ENCODE data around the gene IFT172.

The IFT172 gene

DNA sequence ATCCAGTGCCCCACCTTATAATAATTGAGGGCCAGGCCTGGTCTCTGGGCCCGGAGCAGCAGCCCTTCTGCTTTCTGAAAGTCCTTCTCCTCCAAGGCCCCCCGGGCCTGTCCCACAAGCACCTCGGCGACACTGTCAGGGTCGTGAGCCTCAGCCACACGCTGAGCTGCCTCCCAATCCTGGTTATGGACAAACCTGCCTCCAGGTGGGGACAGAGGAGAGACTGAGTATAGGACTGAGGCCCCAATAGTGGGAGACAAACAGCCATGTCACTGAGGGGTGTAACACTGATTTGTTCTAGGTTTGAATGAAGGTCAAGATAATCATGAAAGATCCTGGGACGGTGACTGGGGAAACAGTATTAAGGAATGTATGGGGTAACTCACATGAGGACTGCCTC is 35.6 kb downstream of the IFT172 start:
- H3K27ac ChIP-seq, result no peak overlapping the region
- TF ChIP-seq, protein P1, sequence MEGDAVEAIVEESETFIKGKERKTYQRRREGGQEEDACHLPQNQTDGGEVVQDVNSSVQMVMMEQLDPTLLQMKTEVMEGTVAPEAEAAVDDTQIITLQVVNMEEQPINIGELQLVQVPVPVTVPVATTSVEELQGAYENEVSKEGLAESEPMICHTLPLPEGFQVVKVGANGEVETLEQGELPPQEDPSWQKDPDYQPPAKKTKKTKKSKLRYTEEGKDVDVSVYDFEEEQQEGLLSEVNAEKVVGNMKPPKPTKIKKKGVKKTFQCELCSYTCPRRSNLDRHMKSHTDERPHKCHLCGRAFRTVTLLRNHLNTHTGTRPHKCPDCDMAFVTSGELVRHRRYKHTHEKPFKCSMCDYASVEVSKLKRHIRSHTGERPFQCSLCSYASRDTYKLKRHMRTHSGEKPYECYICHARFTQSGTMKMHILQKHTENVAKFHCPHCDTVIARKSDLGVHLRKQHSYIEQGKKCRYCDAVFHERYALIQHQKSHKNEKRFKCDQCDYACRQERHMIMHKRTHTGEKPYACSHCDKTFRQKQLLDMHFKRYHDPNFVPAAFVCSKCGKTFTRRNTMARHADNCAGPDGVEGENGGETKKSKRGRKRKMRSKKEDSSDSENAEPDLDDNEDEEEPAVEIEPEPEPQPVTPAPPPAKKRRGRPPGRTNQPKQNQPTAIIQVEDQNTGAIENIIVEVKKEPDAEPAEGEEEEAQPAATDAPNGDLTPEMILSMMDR (IDR thresholded peaks at IDR 0.05), result no peak
- no peak for TF ChIP-seq ZFX (IDR thresholded peaks at IDR 0.05; ENCODE audit: borderline replicate concordance)

DNA sequence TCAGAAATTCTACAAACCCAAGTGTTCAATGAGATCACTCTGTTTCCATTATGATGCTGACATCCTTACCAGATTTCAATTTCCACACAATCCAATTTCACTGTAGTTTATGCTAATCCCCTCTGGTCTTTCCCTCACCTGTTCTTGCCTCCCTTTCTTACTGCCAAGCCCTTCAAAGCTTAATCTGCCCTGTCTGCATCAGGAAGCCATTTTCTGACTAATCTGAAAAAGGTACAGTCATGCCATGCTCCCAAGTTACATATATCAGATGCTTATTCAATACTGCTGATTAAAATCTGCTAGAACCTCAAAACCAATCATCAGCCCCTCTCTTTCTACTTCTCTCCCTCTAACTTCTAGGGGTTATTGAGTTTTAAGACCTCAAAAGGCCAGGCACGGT is 38.4 kb downstream of the IFT172 start:
- no peak overlapping the region for H3K27ac ChIP-seq
- TF ChIP-seq ZFX (IDR thresholded peaks at IDR 0.05; ENCODE audit: borderline replicate concordance), result no peak
- TF ChIP-seq, protein P1 (IDR thresholded peaks at IDR 0.05), result no peak

DNA sequence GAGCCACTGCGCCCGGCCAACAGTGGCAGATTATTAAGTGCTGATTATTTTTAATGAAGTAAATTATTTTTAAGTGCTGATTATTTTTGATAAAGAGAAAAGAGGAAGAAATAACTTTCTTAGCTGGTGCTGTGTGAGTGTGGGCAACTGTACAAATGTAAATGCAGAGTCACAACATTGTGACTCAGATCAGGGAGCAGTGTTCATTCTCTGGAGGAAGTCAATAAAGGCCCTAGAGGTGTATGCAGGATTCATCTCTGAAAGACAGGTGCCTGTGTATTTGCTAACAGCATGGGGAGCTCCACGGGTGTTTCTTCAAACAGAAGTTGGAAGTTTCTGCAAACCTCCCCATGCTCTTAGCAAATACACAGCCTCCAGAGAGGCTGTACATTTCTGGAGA is 41.2 kb downstream of the IFT172 start:
- TF ChIP-seq, protein P1 (IDR thresholded peaks at IDR 0.05), result no peak
- TF ChIP-seq ZFX (IDR thresholded peaks at IDR 0.05; ENCODE audit: borderline replicate concordance), result no peak
- no peak overlapping the region for H3K27ac ChIP-seq

DNA sequence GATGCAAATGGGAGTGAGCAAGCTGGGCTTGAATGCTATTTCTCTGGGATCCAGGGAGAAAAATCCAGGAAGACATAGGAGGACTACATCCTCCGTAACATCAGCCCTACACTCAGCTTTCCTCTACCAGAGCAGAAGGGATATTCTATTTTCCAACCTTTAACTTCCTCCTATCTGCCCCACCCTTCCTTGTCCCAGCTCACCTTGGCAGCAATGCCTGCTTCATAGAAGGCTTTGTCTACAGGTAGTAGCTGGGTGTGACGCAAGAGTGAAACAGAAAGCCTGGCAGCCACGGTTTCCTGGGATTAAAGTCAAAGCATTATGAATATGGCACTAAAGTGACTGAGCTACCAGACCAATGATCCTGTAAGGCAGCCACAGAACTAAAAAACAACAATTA is 43.5 kb downstream of the IFT172 start:
- TF ChIP-seq, protein P1 (IDR thresholded peaks at IDR 0.05), result no peak
- TF ChIP-seq ZFX (IDR thresholded peaks at IDR 0.05; ENCODE audit: borderline replicate concordance), result no peak
- peak overlapping the region; percentile 40 for H3K27ac ChIP-seq

DNA sequence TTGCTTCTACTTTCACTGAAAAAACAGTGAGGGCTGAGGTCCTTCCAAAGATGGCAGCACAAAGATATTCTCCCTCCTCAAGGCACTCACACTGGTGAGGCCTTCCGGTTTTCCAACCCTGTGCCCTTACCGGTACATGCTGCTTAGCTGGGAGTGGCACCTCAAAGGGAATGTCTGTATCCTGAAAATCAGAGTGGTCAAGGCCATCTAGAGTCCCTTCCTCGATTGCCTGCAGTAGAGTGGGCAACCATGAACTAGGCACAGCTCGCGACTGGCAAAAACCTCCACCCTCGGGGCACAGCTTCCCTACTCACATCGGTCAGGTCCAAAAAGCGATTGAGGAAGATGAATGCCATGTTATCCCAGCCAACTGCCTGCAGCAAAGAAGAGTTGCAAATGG is 43.9 kb downstream of the IFT172 start:
- TF ChIP-seq, protein P1 (IDR thresholded peaks at IDR 0.05), result no peak
- no peak for TF ChIP-seq ZFX (IDR thresholded peaks at IDR 0.05; ENCODE audit: borderline replicate concordance)
- peak overlapping the region; percentile 40 for H3K27ac ChIP-seq

DNA sequence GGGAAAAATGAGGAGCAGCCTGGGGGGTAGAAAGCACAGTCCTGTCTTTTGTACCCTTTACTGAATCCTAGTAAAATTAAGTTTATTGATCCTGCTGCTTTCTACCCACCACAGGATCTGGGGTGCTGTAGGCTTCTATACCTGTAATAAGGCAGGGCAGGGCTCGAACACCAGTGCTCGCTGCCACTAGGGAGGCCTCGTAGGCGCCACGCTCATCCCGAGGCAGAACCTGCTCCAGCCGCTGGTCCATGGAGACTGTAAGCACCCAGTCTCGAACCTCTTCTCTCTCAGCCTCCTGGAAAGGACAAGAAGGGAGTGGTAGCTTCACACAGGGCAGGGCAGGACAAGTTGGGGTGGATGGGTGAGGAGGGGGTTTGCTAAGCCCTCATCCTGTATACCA is 44.4 kb downstream of the IFT172 start:
- H3K27ac ChIP-seq, result no peak overlapping the region
- TF ChIP-seq, protein P1 (IDR thresholded peaks at IDR 0.05), result no peak
- TF ChIP-seq ZFX (IDR thresholded peaks at IDR 0.05; ENCODE audit: borderline replicate concordance), result no peak

DNA sequence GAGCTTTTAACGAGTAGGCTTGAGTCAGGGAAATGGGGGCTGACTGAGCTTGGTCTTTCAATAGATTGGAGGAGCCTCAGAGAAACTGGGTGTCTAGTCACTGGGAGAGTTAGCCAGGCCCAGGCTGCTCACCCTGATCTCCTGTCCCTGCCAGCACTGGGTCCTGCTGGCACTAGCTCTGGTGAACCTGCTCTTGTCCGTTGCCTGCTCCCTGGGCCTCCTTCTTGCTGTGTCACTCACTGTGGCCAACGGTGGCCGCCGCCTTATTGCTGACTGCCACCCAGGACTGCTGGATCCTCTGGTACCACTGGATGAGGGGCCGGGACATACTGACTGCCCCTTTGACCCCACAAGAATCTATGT is 46.6 kb downstream of the IFT172 start:
- TF ChIP-seq ZFX (IDR thresholded peaks at IDR 0.05; ENCODE audit: borderline replicate concordance), result no peak
- TF ChIP-seq, protein P1 (IDR thresholded peaks at IDR 0.05), result no peak
- H3K27ac ChIP-seq, result peak overlapping the region; percentile 83
